ENCODE measurements around the gene SLC41A3. TPM values are rescaled to one million over a fixed set of nuclear protein-coding genes. Genes with fewer than 3 reads are reported as not detected.

SLC41A3 gene
- total and polyA plus RNA-seq, 2 of the 8 experiments (the other 6 are each of a cell fraction or from before 2014, with no cell fraction given) = 30.2 to 56.4 TPM

GRCh38 chr3:126100269-126100633, 16.3 kb upstream of the SLC41A3 start (continued):
- TF ChIP-seq CHD7 (IDR thresholded peaks at IDR 0.05; ENCODE audit: insufficient replicate concordance, low read length) (no peak), SP2 (IDR thresholded peaks at IDR 0.05; ENCODE audit: low read length) (no peak), PHF8 (conservative IDR thresholded peaks at IDR 0.05; ENCODE audit: low read depth, low read length) (no peak), JUND (IDR thresholded peaks at IDR 0.05; ENCODE audit: low read length) (no peak), CHD1 (IDR thresholded peaks at IDR 0.05; ENCODE audit: low read depth, low read length) (no peak), GTF2F1 (IDR thresholded peaks at IDR 0.05; ENCODE audit: borderline replicate concordance, low read depth, low read length) (no peak), SUZ12 (IDR thresholded peaks at IDR 0.05; ENCODE audit: low read length) (no peak), ATF2 (IDR thresholded peaks at IDR 0.05; ENCODE audit: low read length) (no peak), SIX5 (IDR thresholded peaks at IDR 0.05; ENCODE audit: low read depth, low read length) (no peak)
- TF ChIP-seq, protein P1, sequence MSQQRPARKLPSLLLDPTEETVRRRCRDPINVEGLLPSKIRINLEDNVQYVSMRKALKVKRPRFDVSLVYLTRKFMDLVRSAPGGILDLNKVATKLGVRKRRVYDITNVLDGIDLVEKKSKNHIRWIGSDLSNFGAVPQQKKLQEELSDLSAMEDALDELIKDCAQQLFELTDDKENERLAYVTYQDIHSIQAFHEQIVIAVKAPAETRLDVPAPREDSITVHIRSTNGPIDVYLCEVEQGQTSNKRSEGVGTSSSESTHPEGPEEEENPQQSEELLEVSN (IDR thresholded peaks at IDR 0.05) = no peak
